ENCODE data around the gene DCP1A.

- TF ChIP-seq CTCF (IDR thresholded peaks at IDR 0.05) (no peak), POLR2A (IDR thresholded peaks at IDR 0.05) (no peak)
Observed at GRCh38 chr3:53324105-53324504, 23.2 kb downstream of the DCP1A start.
